Transverse colon (tissue), 4 donors: ENCODE measurements around the gene STK32A.

Source experiments
- POLR2A ChIP-seq: fragments of 450-650 bp; IDR thresholded peaks from one replicate; pipeline ENCODE4 v1.6.1; 2016; ENCODE audit warnings: antibody characterized with exemption, mild to moderate bottlenecking, moderate library complexity
- POLR2AphosphoS5 ChIP-seq, 3 donors: sonication (generic); formaldehyde crosslinking; IDR thresholded peaks; one replicate each; pipeline ENCODE4 v1.6.1; 2016; ENCODE audit warnings: antibody characterized with exemption in 3 of 3
- TF ChIP-seq, protein P1 (sequence below), 5 experiments: fragments of 200-600 bp in 3 of 5; fragments of 450-650 bp in 2 of 5; sonication (generic) in 3 of 5; IDR thresholded peaks; 1 replicate in 2 of 5; 2 replicates in 3 of 5; pipeline ENCODE4 v1.5.1; 2016 to 2017; ENCODE audit warnings: antibody characterized with exemption in 5 of 5, inconsistent platforms in 3 of 5, mild to moderate bottlenecking in 2 of 5, moderate library complexity in 1 of 5

DNA sequence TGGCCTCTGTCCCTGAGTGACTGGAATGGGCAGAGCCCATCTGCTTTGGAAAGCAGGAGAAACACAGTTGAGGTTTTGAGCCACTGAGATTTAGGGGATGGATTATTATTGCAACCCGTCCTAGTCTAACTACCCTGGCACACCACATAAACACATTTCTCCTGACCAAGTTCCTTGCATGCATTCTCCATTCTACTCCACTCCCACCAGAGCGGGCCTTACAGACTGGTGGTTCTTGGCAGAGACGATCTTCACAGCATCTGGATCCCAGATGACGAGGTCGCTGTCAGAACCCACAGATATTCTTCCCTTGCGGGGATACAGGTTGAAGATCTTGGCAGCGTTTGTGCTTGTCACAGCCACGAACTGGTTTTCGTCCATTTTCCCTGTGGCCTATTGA, 164.0 kb downstream of the STK32A start:
- TF ChIP-seq POLR2A (no peak), POLR2AphosphoS5 (IDR thresholded peaks at IDR 0.05) (no peak)
- TF ChIP-seq, protein P1, sequence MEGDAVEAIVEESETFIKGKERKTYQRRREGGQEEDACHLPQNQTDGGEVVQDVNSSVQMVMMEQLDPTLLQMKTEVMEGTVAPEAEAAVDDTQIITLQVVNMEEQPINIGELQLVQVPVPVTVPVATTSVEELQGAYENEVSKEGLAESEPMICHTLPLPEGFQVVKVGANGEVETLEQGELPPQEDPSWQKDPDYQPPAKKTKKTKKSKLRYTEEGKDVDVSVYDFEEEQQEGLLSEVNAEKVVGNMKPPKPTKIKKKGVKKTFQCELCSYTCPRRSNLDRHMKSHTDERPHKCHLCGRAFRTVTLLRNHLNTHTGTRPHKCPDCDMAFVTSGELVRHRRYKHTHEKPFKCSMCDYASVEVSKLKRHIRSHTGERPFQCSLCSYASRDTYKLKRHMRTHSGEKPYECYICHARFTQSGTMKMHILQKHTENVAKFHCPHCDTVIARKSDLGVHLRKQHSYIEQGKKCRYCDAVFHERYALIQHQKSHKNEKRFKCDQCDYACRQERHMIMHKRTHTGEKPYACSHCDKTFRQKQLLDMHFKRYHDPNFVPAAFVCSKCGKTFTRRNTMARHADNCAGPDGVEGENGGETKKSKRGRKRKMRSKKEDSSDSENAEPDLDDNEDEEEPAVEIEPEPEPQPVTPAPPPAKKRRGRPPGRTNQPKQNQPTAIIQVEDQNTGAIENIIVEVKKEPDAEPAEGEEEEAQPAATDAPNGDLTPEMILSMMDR (IDR thresholded peaks at IDR 0.05), result no peak
